ENCODE data around the gene MRAP2.
"Not testable (repeated sequence)": the region's sequence is repeated elsewhere in the genome, so short reads cannot be mapped to it uniquely, and the experiment has no call there.

Gene MRAP2

GRCh38 chr6:84068873-84069272 lies 35.3 kb downstream of the MRAP2 start:
- H3K4me1 ChIP-seq (ENCODE audit: control insufficient read depth, insufficient read depth, low read length); H3K27ac ChIP-seq (ENCODE audit: insufficient read depth, low read depth, low read length, poor library complexity, severe bottlenecking); H3K4me3 ChIP-seq (ENCODE audit: insufficient read depth, low read depth, low read length); H3K36me3 ChIP-seq (ENCODE audit: control insufficient read depth, insufficient read depth, low read length); H3K27me3 ChIP-seq (ENCODE audit: control insufficient read depth, insufficient read depth, low read length, poor library complexity, severe bottlenecking); H3K9me3 ChIP-seq (ENCODE audit: control insufficient read depth, low read length): not testable (repeated sequence)
- 86 to 91% methylated on average over 5 of the region's 5 CpGs for WGBS, 2 experiments

- H3K4me3 ChIP-seq (ENCODE audit: insufficient read depth, low read depth, low read length) = no peak overlapping the region
- no peaks in the 10 kb centered on the region for H3K36me3 ChIP-seq (ENCODE audit: control insufficient read depth, insufficient read depth, low read length)
- H3K27me3 ChIP-seq (ENCODE audit: control insufficient read depth, insufficient read depth, low read length, poor library complexity, severe bottlenecking) = no peaks in the 10 kb centered on the region
- no peaks in the 10 kb centered on the region for H3K4me1 ChIP-seq (ENCODE audit: control insufficient read depth, insufficient read depth, low read length)
- no peaks in the 10 kb centered on the region for H3K9me3 ChIP-seq (ENCODE audit: control insufficient read depth, low read length)
- H3K27ac ChIP-seq (ENCODE audit: insufficient read depth, low read depth, low read length, poor library complexity, severe bottlenecking) = no peak overlapping the region
- 92 to 94% methylated on average over 7 of the region's 7 CpGs for WGBS, 2 experiments
Measured at GRCh38 chr6:84072442-84072997, 38.9 kb downstream of the MRAP2 start.

- H3K4me1 ChIP-seq (ENCODE audit: control insufficient read depth, insufficient read depth, low read length) = peaks cover 3% of the 10 kb centered on the region
- no peak overlapping the region for H3K27ac ChIP-seq (ENCODE audit: insufficient read depth, low read depth, low read length, poor library complexity, severe bottlenecking)
- H3K4me3 ChIP-seq (ENCODE audit: insufficient read depth, low read depth, low read length) = no peak overlapping the region
- WGBS, 2 experiments = 66 to 72% methylated on average over 6 of the region's 6 CpGs
- H3K36me3 ChIP-seq (ENCODE audit: control insufficient read depth, insufficient read depth, low read length) = no peaks in the 10 kb centered on the region
- no peaks in the 10 kb centered on the region for H3K27me3 ChIP-seq (ENCODE audit: control insufficient read depth, insufficient read depth, low read length, poor library complexity, severe bottlenecking)
- no peaks in the 10 kb centered on the region for H3K9me3 ChIP-seq (ENCODE audit: control insufficient read depth, low read length)
Measured at GRCh38 chr6:84074988-84075781, 41.6 kb downstream of the MRAP2 start.

GRCh38 chr6:84077645-84078044 lies 44.1 kb downstream of the MRAP2 start:
- H3K36me3 ChIP-seq (ENCODE audit: control insufficient read depth, insufficient read depth, low read length) = no peaks in the 10 kb centered on the region
- no peaks in the 10 kb centered on the region for H3K27me3 ChIP-seq (ENCODE audit: control insufficient read depth, insufficient read depth, low read length, poor library complexity, severe bottlenecking)
- H3K4me3 ChIP-seq (ENCODE audit: insufficient read depth, low read depth, low read length) = no peak overlapping the region
- no peak overlapping the region for H3K27ac ChIP-seq (ENCODE audit: insufficient read depth, low read depth, low read length, poor library complexity, severe bottlenecking)
- H3K9me3 ChIP-seq (ENCODE audit: control insufficient read depth, low read length) = no peaks in the 10 kb centered on the region
- peaks cover 4% of the 10 kb centered on the region for H3K4me1 ChIP-seq (ENCODE audit: control insufficient read depth, insufficient read depth, low read length)
- 98 to 100% methylated on average over 1 to 2 of the region's 2 CpGs for WGBS, 2 experiments

- Histone ChIP-seq H3K27me3 (ENCODE audit: control insufficient read depth, insufficient read depth, low read length, poor library complexity, severe bottlenecking) (no peaks in the 10 kb centered on the region), H3K27ac (ENCODE audit: insufficient read depth, low read depth, low read length, poor library complexity, severe bottlenecking) (no peak overlapping the region)
- 59 to 61% methylated on average over 1 of the region's 1 CpG for WGBS, 2 experiments
Measured at GRCh38 chr6:84078335-84078734, 44.8 kb downstream of the MRAP2 start.

GRCh38 chr6:84081222-84081621 lies 47.6 kb downstream of the MRAP2 start:
- Histone ChIP-seq H3K9me3 (ENCODE audit: control insufficient read depth, low read length) (no peaks in the 10 kb centered on the region), H3K27ac (ENCODE audit: insufficient read depth, low read depth, low read length, poor library complexity, severe bottlenecking) (no peak overlapping the region), H3K27me3 (ENCODE audit: control insufficient read depth, insufficient read depth, low read length, poor library complexity, severe bottlenecking) (no peaks in the 10 kb centered on the region), H3K4me3 (ENCODE audit: insufficient read depth, low read depth, low read length) (no peak overlapping the region), H3K4me1 (ENCODE audit: control insufficient read depth, insufficient read depth, low read length) (peaks cover 9% of the 10 kb centered on the region), H3K36me3 (ENCODE audit: control insufficient read depth, insufficient read depth, low read length) (no peaks in the 10 kb centered on the region)
- WGBS, 2 experiments = 90 to 91% methylated on average over 1 to 2 of the region's 2 CpGs

More at GRCh38 chr6:84078335-84078734, 44.8 kb downstream of the MRAP2 start:
- H3K4me3 ChIP-seq (ENCODE audit: insufficient read depth, low read depth, low read length) = no peak overlapping the region
- H3K4me1 ChIP-seq (ENCODE audit: control insufficient read depth, insufficient read depth, low read length) = peaks cover 9% of the 10 kb centered on the region
- H3K9me3 ChIP-seq (ENCODE audit: control insufficient read depth, low read length) = no peaks in the 10 kb centered on the region
- H3K36me3 ChIP-seq (ENCODE audit: control insufficient read depth, insufficient read depth, low read length) = no peaks in the 10 kb centered on the region

- Histone ChIP-seq H3K4me1 (ENCODE audit: control insufficient read depth, insufficient read depth, low read length) (peaks cover 9% of the 10 kb centered on the region), H3K27me3 (ENCODE audit: control insufficient read depth, insufficient read depth, low read length, poor library complexity, severe bottlenecking) (no peaks in the 10 kb centered on the region), H3K36me3 (ENCODE audit: control insufficient read depth, insufficient read depth, low read length) (no peaks in the 10 kb centered on the region), H3K27ac (ENCODE audit: insufficient read depth, low read depth, low read length, poor library complexity, severe bottlenecking) (peak overlapping the region; percentile 79), H3K4me3 (ENCODE audit: insufficient read depth, low read depth, low read length) (no peak overlapping the region), H3K9me3 (ENCODE audit: control insufficient read depth, low read length) (no peaks in the 10 kb centered on the region)
- WGBS, 2 experiments = 65 to 67% methylated on average over 11 of the region's 11 CpGs
Measured at GRCh38 chr6:84082689-84083265, 49.2 kb downstream of the MRAP2 start.

- H3K36me3 ChIP-seq (ENCODE audit: control insufficient read depth, insufficient read depth, low read length); H3K4me3 ChIP-seq (ENCODE audit: insufficient read depth, low read depth, low read length); H3K27me3 ChIP-seq (ENCODE audit: control insufficient read depth, insufficient read depth, low read length, poor library complexity, severe bottlenecking); H3K9me3 ChIP-seq (ENCODE audit: control insufficient read depth, low read length); H3K27ac ChIP-seq (ENCODE audit: insufficient read depth, low read depth, low read length, poor library complexity, severe bottlenecking); H3K4me1 ChIP-seq (ENCODE audit: control insufficient read depth, insufficient read depth, low read length): not testable (repeated sequence)
Measured at GRCh38 chr6:84084705-84085104, 51.1 kb downstream of the MRAP2 start.

GRCh38 chr6:84086056-84086455 lies 52.5 kb downstream of the MRAP2 start:
- WGBS, 2 experiments = 100% methylated on average over 1 of the region's 1 CpG; no CpG with 5 or more reads in 1 of the 2 experiments
- peaks cover 7% of the 10 kb centered on the region for H3K4me1 ChIP-seq (ENCODE audit: control insufficient read depth, insufficient read depth, low read length)
- H3K27me3 ChIP-seq (ENCODE audit: control insufficient read depth, insufficient read depth, low read length, poor library complexity, severe bottlenecking) = no peaks in the 10 kb centered on the region
- H3K36me3 ChIP-seq (ENCODE audit: control insufficient read depth, insufficient read depth, low read length) = no peaks in the 10 kb centered on the region
- no peaks in the 10 kb centered on the region for H3K9me3 ChIP-seq (ENCODE audit: control insufficient read depth, low read length)
- no peak overlapping the region for H3K4me3 ChIP-seq (ENCODE audit: insufficient read depth, low read depth, low read length)
- no peak overlapping the region for H3K27ac ChIP-seq (ENCODE audit: insufficient read depth, low read depth, low read length, poor library complexity, severe bottlenecking)

GRCh38 chr6:84086545-84087429 lies 53.2 kb downstream of the MRAP2 start:
- no peak overlapping the region for H3K4me3 ChIP-seq (ENCODE audit: insufficient read depth, low read depth, low read length)
- no peaks in the 10 kb centered on the region for H3K9me3 ChIP-seq (ENCODE audit: control insufficient read depth, low read length)
- WGBS, 2 experiments = 72 to 76% methylated on average over 6 of the region's 6 CpGs
- H3K4me1 ChIP-seq (ENCODE audit: control insufficient read depth, insufficient read depth, low read length) = peaks cover 7% of the 10 kb centered on the region
- no peaks in the 10 kb centered on the region for H3K27me3 ChIP-seq (ENCODE audit: control insufficient read depth, insufficient read depth, low read length, poor library complexity, severe bottlenecking)
- H3K36me3 ChIP-seq (ENCODE audit: control insufficient read depth, insufficient read depth, low read length) = no peaks in the 10 kb centered on the region
- H3K27ac ChIP-seq (ENCODE audit: insufficient read depth, low read depth, low read length, poor library complexity, severe bottlenecking) = no peak overlapping the region

All from ectodermal cell (in vitro differentiated cells).